Measurements from ENCODE around the gene LRFN3. TPM values are rescaled to one million over a fixed set of nuclear protein-coding genes. Genes with fewer than 3 reads are reported as not detected.
A peak's percentile ranks its signal among the peaks of the same experiment; 100 is the strongest.

LRFN3 gene
- total and polyA plus RNA-seq, 2 of the 13 experiments (the other 11 are each of a cell fraction or from before 2014, with no cell fraction given), result 0.74 to 1.6 TPM

- TF ChIP-seq ZNF142 (CRISPR knock-in tag; IDR thresholded peaks at IDR 0.05) (no peak), ZHX2 (IDR thresholded peaks at IDR 0.05; ENCODE audit: low read depth) (peak; percentile 82), ZHX2 (CRISPR knock-in tag; IDR thresholded peaks at IDR 0.05; ENCODE audit: borderline replicate concordance) (no peak), MED13 (CRISPR knock-in tag; IDR thresholded peaks at IDR 0.05) (no peak), YY1 (IDR thresholded peaks at IDR 0.05; ENCODE audit: insufficient read depth, insufficient replicate concordance, low read depth, low read length) (no peak), MTF1 (CRISPR knock-in tag; IDR thresholded peaks at IDR 0.05) (no peak), ZNF749 (CRISPR knock-in tag; IDR thresholded peaks at IDR 0.05; ENCODE audit: borderline replicate concordance) (no peak), ZNF713 (CRISPR knock-in tag; IDR thresholded peaks at IDR 0.05) (no peak), SP140L (CRISPR knock-in tag; IDR thresholded peaks at IDR 0.05; ENCODE audit: borderline replicate concordance) (no peak), ZNF784 (CRISPR knock-in tag; IDR thresholded peaks at IDR 0.05; ENCODE audit: borderline replicate concordance) (no peak), ZNF770 (CRISPR knock-in tag; IDR thresholded peaks at IDR 0.05) (peak; percentile 63; the same call in 1 of the 2 replicates)
Measured at GRCh38 chr19:35931161-35931873, 4.9 kb upstream of the LRFN3 start (continued).

Measured in HepG2 (cell line).